Tibial artery (tissue), 4 donors: ENCODE results near the gene E2F3.

Experiments
- DNase-seq, 2 donors: peaks; one replicate each; pipeline ENCODE4 v3.0.0-alpha.2; 2019
- H3K27ac ChIP-seq, 2 donors: fragments of 200-600 bp; sonication (generic) in 1 of 2; 1 replicate in 1 of 2; 2 replicates in 1 of 2; pipeline ENCODE4 v1.5.1; 2018 to 2019; ENCODE audit warnings: mild to moderate bottlenecking in 1 of 2
- H3K27me3 ChIP-seq, 2 donors: fragments of 200-600 bp; sonication (generic) in 1 of 2; one replicate each; pipeline versions ENCODE4 v1.5.1 to v1.6.0; 2016 to 2019
- H3K36me3 ChIP-seq, 3 donors: fragments of 200-600 bp; sonication (generic) in 2 of 3; one replicate each; pipeline ENCODE4 v1.5.1; 2016 to 2019; ENCODE audit warnings: mild to moderate bottlenecking in 2 of 3
- H3K4me1 ChIP-seq, 4 donors: fragments of 200-600 bp; sonication (generic) in 2 of 4; 1 replicate in 3 of 4; 2 replicates in 1 of 4; pipeline ENCODE4 v1.5.1; 2016 to 2019
- H3K4me3 ChIP-seq, 2 donors: fragments of 200-600 bp; sonication (generic) in 1 of 2; 1 replicate in 1 of 2; 2 replicates in 1 of 2; pipeline ENCODE4 v1.5.1; 2018 to 2019; ENCODE audit warnings: mild to moderate bottlenecking in 2 of 2
- H3K9me3 ChIP-seq, 3 donors: fragments of 200-600 bp; sonication (generic) in 1 of 3; one replicate each; pipeline ENCODE4 v1.5.1; 2016 to 2019
- intact Hi-C: fragments of 100-400 bp; cut with DNase I; formaldehyde crosslinking; loops from one replicate; pipeline ENCODE4 v1.15.0; 2023; ENCODE audit warnings: low total_unique reads
- TF ChIP-seq, protein P1 (sequence below), 2 experiments: fragments of 200-600 bp in 1 of 2; fragments of 450-650 bp in 1 of 2; IDR thresholded peaks; one replicate each; pipeline ENCODE4 v1.5.1; 2017 to 2019; ENCODE audit warnings: antibody characterized with exemption in 2 of 2, mild to moderate bottlenecking in 1 of 2, moderate library complexity in 1 of 2

E2F3 gene

DNA sequence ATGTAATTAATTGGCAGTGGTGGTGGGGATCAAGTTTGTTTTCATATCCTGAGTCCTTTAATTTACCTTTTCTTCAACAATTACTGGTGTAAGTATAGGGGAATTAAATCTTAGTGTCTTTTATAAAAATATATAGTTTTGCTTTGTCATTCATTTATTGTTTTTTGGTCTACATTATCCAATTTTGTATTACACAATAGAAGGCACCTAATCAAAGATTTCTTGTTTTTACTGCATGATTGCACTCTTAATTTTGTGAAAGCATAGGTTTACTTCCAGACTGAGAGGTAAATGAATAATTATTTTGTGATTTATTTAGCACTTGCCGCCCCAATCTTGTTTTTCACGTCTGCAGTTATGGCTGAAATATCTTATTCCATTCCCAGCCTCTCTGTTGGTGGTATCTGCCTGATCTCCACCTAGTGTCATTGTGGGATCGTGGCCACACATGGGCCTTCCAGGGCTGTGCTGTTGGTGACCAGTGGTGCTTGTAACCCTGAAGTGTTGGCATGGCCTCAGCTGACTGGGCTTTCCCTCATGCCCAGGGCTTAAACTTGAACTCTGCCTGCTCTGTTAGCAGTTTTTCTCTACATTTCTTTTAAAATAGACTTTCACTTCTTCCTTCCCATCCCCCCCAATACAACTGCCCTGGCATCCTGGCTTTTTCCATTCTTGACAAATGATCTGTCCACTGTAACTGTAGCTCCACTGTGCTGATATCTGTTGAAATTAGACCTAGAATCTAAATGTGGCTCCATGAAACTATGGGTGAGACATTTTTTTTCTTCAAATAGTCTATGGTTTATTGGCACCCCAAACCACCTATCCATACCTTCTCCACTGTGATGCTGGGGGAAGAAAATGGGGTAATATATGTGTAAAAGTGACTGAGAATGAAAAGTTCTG, 24.8 kb downstream of the E2F3 start:
- Histone ChIP-seq H3K4me1 (peaks cover 0 to 55% (median 22%) of the 10 kb centered on the region in 4 donors), H3K9me3 (peaks cover 0 to 7% (median 0%) of the 10 kb centered on the region in 3 donors), H3K36me3 (peaks cover 0 to 3% (median 0%) of the 10 kb centered on the region in 3 donors), H3K27me3 (no peaks in the 10 kb centered on the region), H3K27ac (no peak overlapping the region), H3K4me3 (no peak overlapping the region)
- TF ChIP-seq, protein P1, sequence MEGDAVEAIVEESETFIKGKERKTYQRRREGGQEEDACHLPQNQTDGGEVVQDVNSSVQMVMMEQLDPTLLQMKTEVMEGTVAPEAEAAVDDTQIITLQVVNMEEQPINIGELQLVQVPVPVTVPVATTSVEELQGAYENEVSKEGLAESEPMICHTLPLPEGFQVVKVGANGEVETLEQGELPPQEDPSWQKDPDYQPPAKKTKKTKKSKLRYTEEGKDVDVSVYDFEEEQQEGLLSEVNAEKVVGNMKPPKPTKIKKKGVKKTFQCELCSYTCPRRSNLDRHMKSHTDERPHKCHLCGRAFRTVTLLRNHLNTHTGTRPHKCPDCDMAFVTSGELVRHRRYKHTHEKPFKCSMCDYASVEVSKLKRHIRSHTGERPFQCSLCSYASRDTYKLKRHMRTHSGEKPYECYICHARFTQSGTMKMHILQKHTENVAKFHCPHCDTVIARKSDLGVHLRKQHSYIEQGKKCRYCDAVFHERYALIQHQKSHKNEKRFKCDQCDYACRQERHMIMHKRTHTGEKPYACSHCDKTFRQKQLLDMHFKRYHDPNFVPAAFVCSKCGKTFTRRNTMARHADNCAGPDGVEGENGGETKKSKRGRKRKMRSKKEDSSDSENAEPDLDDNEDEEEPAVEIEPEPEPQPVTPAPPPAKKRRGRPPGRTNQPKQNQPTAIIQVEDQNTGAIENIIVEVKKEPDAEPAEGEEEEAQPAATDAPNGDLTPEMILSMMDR (IDR thresholded peaks at IDR 0.05): no peak
- no peak for DNase-seq
- intact Hi-C loops: no loop called here

DNA sequence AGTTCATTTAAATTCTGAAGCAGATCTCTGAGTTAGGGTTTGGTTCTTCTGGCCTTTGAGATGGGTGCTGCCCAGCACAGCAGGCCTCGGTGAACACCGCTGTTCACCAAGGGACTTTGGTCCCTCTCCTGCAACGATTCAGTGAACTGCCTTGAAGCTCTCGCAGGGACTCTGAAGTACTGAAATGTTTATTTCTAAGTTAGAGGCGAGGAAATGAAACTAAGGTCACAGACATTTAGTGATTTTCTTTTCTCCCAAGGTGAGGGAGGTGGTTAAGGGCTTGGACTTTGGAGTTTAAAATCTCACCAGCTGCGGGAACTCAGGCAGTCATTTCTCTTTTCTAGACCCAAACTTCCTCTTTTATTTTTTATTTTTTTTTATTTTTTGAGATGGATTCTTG, 26.2 kb downstream of the E2F3 start:
- peaks cover 0 to 60% (median 22%) of the 10 kb centered on the region in 4 donors for H3K4me1 ChIP-seq
- H3K27me3 ChIP-seq: no peaks in the 10 kb centered on the region
- H3K36me3 ChIP-seq: peaks cover 0 to 4% (median 0%) of the 10 kb centered on the region in 3 donors
- H3K27ac ChIP-seq: peak overlapping the region; percentile 49 to 65
- no peak for DNase-seq
- TF ChIP-seq, protein P1 (IDR thresholded peaks at IDR 0.05): no peak
- H3K4me3 ChIP-seq: no peak overlapping the region
- intact Hi-C loops: no loop called here
- no peaks in the 10 kb centered on the region for H3K9me3 ChIP-seq

DNA sequence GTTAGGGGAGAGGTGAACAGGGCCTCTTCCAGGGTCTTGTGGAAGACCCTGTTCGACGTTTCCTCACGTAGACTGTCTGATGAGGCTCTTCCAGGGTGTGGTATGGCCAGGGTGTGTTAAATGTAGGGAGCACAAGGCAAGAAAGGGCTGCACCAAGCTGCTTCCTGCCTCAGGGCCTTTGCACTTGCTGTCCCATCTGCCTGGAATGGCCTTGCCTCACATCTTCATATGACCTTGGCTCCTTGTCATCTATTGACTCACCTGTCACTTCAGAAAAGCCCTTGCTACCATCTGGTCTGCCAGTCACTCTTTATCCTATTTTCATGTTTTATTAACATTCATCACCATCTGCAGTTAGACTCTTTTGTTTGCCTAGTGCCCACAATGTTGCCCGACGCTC, 31.0 kb downstream of the E2F3 start:
- H3K4me3 ChIP-seq: no peak overlapping the region
- H3K9me3 ChIP-seq: no peaks in the 10 kb centered on the region
- DNase-seq: no peak
- H3K27ac ChIP-seq: no peak overlapping the region
- peaks cover 0 to 35% (median 12%) of the 10 kb centered on the region in 4 donors for H3K4me1 ChIP-seq
- no peaks in the 10 kb centered on the region for H3K27me3 ChIP-seq
- peaks cover 0 to 4% (median 0%) of the 10 kb centered on the region in 3 donors for H3K36me3 ChIP-seq
- intact Hi-C loops: no loop called here
- TF ChIP-seq, protein P1 (IDR thresholded peaks at IDR 0.05): no peak

- Histone ChIP-seq H3K9me3 (no peaks in the 10 kb centered on the region), H3K4me3 (no peak overlapping the region), H3K27me3 (no peaks in the 10 kb centered on the region), H3K36me3 (peaks cover 0 to 4% (median 0%) of the 10 kb centered on the region in 3 donors), H3K27ac (no peak overlapping the region), H3K4me1 (peaks cover 0 to 30% (median 6%) of the 10 kb centered on the region in 4 donors)
- DNase-seq: no peak
- TF ChIP-seq, protein P1 (IDR thresholded peaks at IDR 0.05): no peak
- intact Hi-C loops: no loop called here
These were observed 31.6 kb downstream of the E2F3 start for GRCh38 chr6:20433321-20433720.

DNA sequence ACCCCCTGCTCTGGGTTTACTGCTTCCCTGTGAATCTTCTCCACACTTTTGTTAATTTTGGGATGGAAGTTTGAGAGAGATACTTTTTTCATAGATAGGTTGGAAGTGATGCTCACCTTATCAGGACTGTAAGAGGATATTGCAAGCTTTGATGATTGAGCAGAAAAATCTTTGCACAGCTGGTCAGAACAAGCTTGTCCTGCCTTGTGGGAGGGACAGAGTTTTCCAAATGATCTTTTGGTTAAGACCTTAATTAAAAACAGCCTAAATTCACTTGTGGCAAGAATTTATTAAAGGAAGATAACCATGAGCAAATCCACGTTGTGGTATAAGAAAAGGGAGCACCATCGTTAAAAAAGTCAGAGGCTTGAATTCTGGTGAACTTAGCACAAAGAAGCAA, 32.2 kb downstream of the E2F3 start:
- TF ChIP-seq, protein P1 (IDR thresholded peaks at IDR 0.05): no peak
- H3K4me3 ChIP-seq: no peak overlapping the region
- no peaks in the 10 kb centered on the region for H3K27me3 ChIP-seq
- H3K9me3 ChIP-seq: no peaks in the 10 kb centered on the region
- H3K27ac ChIP-seq: no peak overlapping the region
- peaks cover 0 to 4% (median 0%) of the 10 kb centered on the region in 3 donors for H3K36me3 ChIP-seq
- intact Hi-C loops: no loop called here
- DNase-seq: no peak
- H3K4me1 ChIP-seq: peaks cover 0 to 30% (median 6%) of the 10 kb centered on the region in 4 donors
